Right forelimb (tissue), 1 donor: ENCODE measurements around the gene CLDN11.

ENCODE experiments used
- DNase-seq: peaks from one replicate; pipeline ENCODE4 v3.0.0-alpha.2; 2018

Gene CLDN11

GRCh38 chr3:170473358-170473757 lies 54.7 kb downstream of the CLDN11 start:
- no peak for DNase-seq

DNA sequence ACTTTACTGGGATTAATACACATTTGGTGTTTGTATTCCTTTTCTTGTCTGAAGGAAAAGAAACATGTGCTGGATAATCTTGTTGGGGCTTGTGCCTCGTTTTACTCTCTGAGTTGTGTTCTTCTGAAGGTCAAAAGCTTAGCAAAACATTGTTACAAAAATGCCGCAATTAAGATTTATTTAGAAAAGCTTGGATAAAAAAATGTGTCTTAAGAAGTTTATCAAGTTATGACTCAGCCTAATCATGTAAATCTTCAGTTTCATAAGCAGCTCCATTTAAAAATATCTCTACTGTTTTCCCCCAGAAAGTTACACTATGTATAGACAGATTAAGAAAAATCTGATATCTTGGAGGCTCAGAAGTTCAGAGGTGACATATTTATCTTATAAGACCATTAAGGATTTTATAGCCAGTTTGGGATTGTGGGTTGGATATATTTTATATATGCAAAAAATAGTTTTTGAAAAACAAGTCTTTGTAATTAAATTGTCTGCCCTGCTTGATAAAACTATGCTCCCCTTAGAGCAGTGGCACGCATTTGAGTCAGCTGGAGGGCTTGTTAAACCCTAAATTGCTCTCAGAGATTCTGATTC lies 56.5 kb downstream of the CLDN11 start:
- no peak for DNase-seq

- DNase-seq, result no peak
Measured at GRCh38 chr3:170476291-170476690, 57.6 kb downstream of the CLDN11 start.

DNA sequence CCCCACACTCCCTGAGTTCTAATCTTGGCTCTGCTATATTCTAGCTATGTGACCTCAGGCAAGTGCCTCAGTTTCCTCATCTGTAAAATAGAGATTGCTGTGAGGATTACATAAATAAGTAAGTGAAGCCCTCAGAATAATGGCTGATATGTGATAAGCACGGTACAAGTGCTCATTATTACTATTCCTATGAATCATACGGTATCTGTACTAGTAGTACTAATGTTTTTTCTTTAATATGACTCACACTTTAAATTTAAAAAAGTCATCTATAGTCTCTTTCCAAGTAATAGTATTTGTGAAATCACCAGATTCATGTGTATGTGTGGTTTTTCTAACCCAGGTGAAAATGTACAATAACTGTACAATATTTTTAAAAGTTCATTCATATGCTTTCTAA lies 58.7 kb downstream of the CLDN11 start:
- DNase-seq, result no peak

DNA sequence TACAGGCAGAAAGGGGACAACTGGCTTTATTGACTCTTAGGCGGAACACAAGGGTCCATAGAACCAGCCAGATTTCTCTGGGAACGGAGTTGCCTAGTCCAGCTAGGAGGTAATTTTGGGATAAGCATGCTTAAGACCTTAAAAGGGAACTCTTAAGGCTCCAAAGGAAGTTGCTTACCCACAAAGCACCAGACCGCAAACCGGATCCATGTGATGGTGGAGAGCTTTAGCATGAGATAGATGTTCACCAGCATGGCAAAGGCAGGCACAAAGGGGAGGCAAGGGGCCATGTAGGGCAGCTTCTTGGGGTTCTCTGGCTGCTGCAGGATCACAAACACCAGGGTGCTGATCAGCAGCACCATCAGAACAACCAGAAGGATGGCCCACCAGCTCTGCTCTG lies 61.4 kb downstream of the CLDN11 start:
- no peak for DNase-seq

- no peak for DNase-seq
Measured at GRCh38 chr3:170482199-170482598, 63.5 kb downstream of the CLDN11 start.

DNA sequence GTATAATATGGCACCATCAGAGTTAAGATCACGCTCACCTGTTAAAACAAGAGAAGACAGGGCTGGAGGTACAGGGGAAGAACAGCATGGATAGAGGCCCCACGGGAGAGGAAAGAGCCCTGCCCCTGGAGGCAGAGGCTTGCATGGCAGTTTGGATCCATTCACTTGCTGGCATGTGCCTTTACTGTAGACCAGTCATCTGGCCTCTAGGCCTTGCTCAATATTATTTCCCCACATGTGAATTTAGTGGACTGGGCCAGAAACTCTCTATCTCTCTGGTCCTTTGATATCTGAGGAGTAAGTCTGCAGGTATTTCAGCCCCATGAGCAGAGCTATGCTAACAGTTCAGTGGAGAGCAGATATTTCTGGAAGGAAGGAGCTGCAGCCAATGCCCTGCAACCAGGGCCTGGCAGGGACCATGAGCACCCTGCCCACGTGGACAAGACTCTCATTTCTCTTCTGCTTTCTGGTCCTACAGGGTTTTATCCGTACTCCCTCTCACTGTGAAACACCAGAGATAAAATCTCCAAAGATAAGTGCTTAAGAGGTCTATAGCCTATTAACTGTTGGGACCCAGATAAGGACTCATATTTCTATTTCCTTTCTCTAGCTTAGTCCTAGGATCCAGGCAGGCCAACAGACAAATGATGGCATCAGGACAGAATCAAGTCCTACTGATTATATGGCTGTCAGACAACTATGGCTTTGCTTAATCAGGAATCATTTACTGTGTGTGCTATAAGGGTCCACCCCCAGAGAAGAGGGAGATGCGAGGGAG lies 65.0 kb downstream of the CLDN11 start:
- no peak for DNase-seq
